Body of pancreas (tissue), 4 donors: Measurements from ENCODE around the gene PAPOLG. TPM values are rescaled to one million over a fixed set of nuclear protein-coding genes. Genes with fewer than 3 reads are reported as not detected.

Source experiments
- ATAC-seq: fragments of 150-250 bp; one replicate; pipeline ENCODE4 v1.9.1; 2016
- DNase-seq, 4 donors: peaks; one replicate each; pipeline ENCODE4 v3.0.0-alpha.2; 2019
- H3K27ac ChIP-seq, 4 donors: fragments of 200-600 bp; sonication (generic); 1 replicate in 3 of 4; 2 replicates in 1 of 4; pipeline versions ENCODE4 v1.5.1 to v1.6.1; 2016 to 2019; ENCODE audit warnings: mild to moderate bottlenecking in 1 of 4, mixed read lengths in 1 of 4, moderate library complexity in 1 of 4
- H3K27me3 ChIP-seq, 2 donors: fragments of 200-600 bp; sonication (generic); one replicate each; pipeline ENCODE4 v1.6.0; 2016; ENCODE audit warnings: mild to moderate bottlenecking in 1 of 2
- H3K36me3 ChIP-seq, 2 donors: fragments of 200-600 bp; sonication (generic); replicated peaks in 1 of 2; 2 replicates each; pipeline ENCODE4 v1.5.1; 2016; ENCODE audit warnings: low read depth in 2 of 2; ENCODE audit not compliant: insufficient read depth in 1 of 2
- H3K4me1 ChIP-seq: fragments of 200-600 bp; sonication (generic); one replicate; pipeline ENCODE4 v1.6.0; 2016
- H3K4me3 ChIP-seq, 2 donors: fragments of 200-600 bp; sonication (generic); 1 replicate in 1 of 2; 2 replicates in 1 of 2; pipeline ENCODE4 v1.5.1; 2016 to 2019
- H3K9me3 ChIP-seq, 3 donors: fragments of 200-600 bp; sonication (generic); 1 replicate in 2 of 3; 2 replicates in 1 of 3; pipeline ENCODE4 v1.5.1; 2016
- CTCF ChIP-seq, 7 experiments: fragments of 450-650 bp in 4 of 7; fragments of 200-600 bp in 3 of 7; sonication (generic) in 3 of 7; IDR thresholded peaks; one replicate each; pipeline ENCODE4 v1.5.1; 2016 to 2019; ENCODE audit warnings: antibody characterized with exemption in 7 of 7
- POLR2A ChIP-seq, 3 donors: fragments of 450-650 bp; IDR thresholded peaks; one replicate each; pipeline ENCODE4 v1.6.1; 2016; ENCODE audit warnings: antibody characterized with exemption in 3 of 3, mild to moderate bottlenecking in 2 of 3
- WGBS, 2 donors: methylation state at CpG; one replicate each; pipeline ENCODE4 v1.1.5; 2017; 5-methylcytosine and 5-hydroxymethylcytosine counted together
- intact Hi-C: fragments of 100-400 bp; cut with DNase I; formaldehyde crosslinking; loops from one replicate; pipeline ENCODE4 v1.15.1; 2023
- total RNA-seq, 2 donors: library from RNA; depleted of rRNA; stranded (reverse); fragments of >200 nt; gene quantifications; one replicate each; pipeline ENCODE4 v1.1.0, GENCODE V29; 2016

The PAPOLG gene
- total RNA-seq, 2 donors from 2014 or later: 4.0 to 6.5 TPM

GRCh38 chr2:60838481-60838880, 82.4 kb downstream of the PAPOLG start:
- no peak overlapping the region for H3K4me3 ChIP-seq
- no peaks in the 10 kb centered on the region for H3K4me1 ChIP-seq
- no peak for TF ChIP-seq CTCF (IDR thresholded peaks at IDR 0.05)
- TF ChIP-seq POLR2A (IDR thresholded peaks at IDR 0.05): no peak
- no peaks in the 10 kb centered on the region for H3K36me3 ChIP-seq
- DNase-seq (no peak), ATAC-seq (no peak)
- WGBS, 2 donors: 67 to 72% methylated on average over 3 of the region's 3 CpGs
- no peaks in the 10 kb centered on the region for H3K9me3 ChIP-seq
- H3K27ac ChIP-seq: no peak overlapping the region
- intact Hi-C loops: no loop called here
- H3K27me3 ChIP-seq: no peaks in the 10 kb centered on the region

- whole genome bisulfite sequencing, 2 donors: 75 to 88% methylated on average over 9 of the region's 9 CpGs
Observed at GRCh38 chr2:60839126-60839813, 83.2 kb downstream of the PAPOLG start.

GRCh38 chr2:60840880-60841279, 84.8 kb downstream of the PAPOLG start:
- Histone ChIP-seq H3K4me3 (no peak overlapping the region), H3K9me3 (no peaks in the 10 kb centered on the region), H3K36me3 (no peaks in the 10 kb centered on the region), H3K27ac (no peak overlapping the region), H3K27me3 (no peaks in the 10 kb centered on the region), H3K4me1 (no peaks in the 10 kb centered on the region)
- WGBS, 2 donors: 71 to 80% methylated on average over 7 of the region's 7 CpGs
- intact Hi-C loops: no loop called here
- ATAC-seq (no peak), DNase-seq (no peak)
- TF ChIP-seq CTCF (IDR thresholded peaks at IDR 0.05): no peak
- no peak for TF ChIP-seq POLR2A (IDR thresholded peaks at IDR 0.05)

More at GRCh38 chr2:60839126-60839813, 83.2 kb downstream of the PAPOLG start:
- Histone ChIP-seq H3K27ac (no peak overlapping the region), H3K9me3 (no peaks in the 10 kb centered on the region), H3K4me3 (no peak overlapping the region), H3K36me3 (no peaks in the 10 kb centered on the region), H3K4me1 (no peaks in the 10 kb centered on the region), H3K27me3 (no peaks in the 10 kb centered on the region)
- DNase-seq: no peak
- ATAC-seq: no peak
- intact Hi-C loops: no loop called here
- TF ChIP-seq POLR2A (IDR thresholded peaks at IDR 0.05) (no peak), CTCF (IDR thresholded peaks at IDR 0.05) (no peak)

GRCh38 chr2:60843006-60843405, 86.9 kb downstream of the PAPOLG start:
- ATAC-seq (no peak), DNase-seq (no peak)
- no peak for TF ChIP-seq POLR2A (IDR thresholded peaks at IDR 0.05)
- H3K36me3 ChIP-seq: no peaks in the 10 kb centered on the region
- H3K4me1 ChIP-seq: peaks cover 1% of the 10 kb centered on the region
- no peaks in the 10 kb centered on the region for H3K27me3 ChIP-seq
- no peaks in the 10 kb centered on the region for H3K9me3 ChIP-seq
- no peak overlapping the region for H3K27ac ChIP-seq
- intact Hi-C loops: no loop called here
- no peak overlapping the region for H3K4me3 ChIP-seq
- WGBS, 2 donors: 78 to 88% methylated on average over 6 of the region's 6 CpGs

- ATAC-seq (no peak), DNase-seq (no peak)
- intact Hi-C loops: no loop called here
- Histone ChIP-seq H3K4me1 (peaks cover 10% of the 10 kb centered on the region), H3K27me3 (no peaks in the 10 kb centered on the region), H3K4me3 (no peak overlapping the region), H3K9me3 (no peaks in the 10 kb centered on the region), H3K27ac (no peak overlapping the region), H3K36me3 (no peaks in the 10 kb centered on the region)
- no peak for TF ChIP-seq CTCF (IDR thresholded peaks at IDR 0.05)
- no peak for TF ChIP-seq POLR2A (IDR thresholded peaks at IDR 0.05)
- WGBS, 2 donors: 90 to 91% methylated on average over 2 of the region's 2 CpGs
Observed at GRCh38 chr2:60844105-60844504, 88.0 kb downstream of the PAPOLG start.
